ENCODE measurements around the gene MICAL3.

DNA sequence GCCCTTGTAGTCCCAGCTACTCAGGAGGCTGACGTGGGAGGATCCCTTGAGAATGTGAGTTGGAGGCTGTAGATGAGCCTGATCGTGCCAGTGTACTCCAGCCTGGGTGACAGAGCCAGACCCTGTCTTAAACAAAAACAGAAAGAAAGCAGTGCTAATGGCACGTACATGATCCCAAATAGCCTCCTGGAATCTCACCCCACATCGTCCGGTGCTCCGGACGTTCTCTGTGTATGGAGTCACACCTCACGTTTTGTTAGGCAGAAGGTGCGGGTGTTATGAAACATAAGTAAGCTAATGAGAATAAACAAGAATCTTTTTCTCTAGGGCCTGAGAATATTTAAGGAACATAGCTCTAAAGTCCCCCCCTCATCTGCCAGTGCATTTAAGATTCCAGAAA lies 23.7 kb upstream of the MICAL3 start:
- TF ChIP-seq POLR2A (IDR thresholded peaks at IDR 0.05), result no peak
- TF ChIP-seq, protein P1, sequence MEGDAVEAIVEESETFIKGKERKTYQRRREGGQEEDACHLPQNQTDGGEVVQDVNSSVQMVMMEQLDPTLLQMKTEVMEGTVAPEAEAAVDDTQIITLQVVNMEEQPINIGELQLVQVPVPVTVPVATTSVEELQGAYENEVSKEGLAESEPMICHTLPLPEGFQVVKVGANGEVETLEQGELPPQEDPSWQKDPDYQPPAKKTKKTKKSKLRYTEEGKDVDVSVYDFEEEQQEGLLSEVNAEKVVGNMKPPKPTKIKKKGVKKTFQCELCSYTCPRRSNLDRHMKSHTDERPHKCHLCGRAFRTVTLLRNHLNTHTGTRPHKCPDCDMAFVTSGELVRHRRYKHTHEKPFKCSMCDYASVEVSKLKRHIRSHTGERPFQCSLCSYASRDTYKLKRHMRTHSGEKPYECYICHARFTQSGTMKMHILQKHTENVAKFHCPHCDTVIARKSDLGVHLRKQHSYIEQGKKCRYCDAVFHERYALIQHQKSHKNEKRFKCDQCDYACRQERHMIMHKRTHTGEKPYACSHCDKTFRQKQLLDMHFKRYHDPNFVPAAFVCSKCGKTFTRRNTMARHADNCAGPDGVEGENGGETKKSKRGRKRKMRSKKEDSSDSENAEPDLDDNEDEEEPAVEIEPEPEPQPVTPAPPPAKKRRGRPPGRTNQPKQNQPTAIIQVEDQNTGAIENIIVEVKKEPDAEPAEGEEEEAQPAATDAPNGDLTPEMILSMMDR (IDR thresholded peaks at IDR 0.05), result no peak
